Measurements from ENCODE around the gene NF2. TPM values are rescaled to one million over a fixed set of nuclear protein-coding genes. Genes with fewer than 3 reads are reported as not detected.

Gene NF2
- total and polyA plus RNA-seq, 2 of the 8 experiments (the other 6 are each of a cell fraction or from before 2014, with no cell fraction given) = 17.6 to 53.6 TPM

DNA sequence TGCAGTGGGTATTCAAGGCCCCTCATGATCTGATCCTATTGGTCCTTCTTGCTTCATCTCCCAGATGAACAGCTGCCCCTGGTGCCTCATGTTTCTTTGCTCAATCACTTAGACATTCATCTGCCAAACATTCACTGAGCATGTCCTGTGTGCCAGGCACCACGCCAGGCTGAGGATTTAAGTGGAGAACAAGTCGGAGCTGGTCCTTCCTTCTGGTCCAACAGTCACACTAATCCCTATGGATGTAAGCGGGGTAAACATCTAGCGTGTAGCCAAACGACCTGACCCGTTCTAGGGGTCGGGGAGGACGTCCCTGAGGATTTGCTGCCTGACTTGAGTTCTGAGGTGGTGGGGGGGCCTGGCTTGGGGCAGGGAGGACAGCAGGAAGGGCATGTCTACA, 141.5 kb downstream of the NF2 start (continued):
- TF ChIP-seq, protein P1, sequence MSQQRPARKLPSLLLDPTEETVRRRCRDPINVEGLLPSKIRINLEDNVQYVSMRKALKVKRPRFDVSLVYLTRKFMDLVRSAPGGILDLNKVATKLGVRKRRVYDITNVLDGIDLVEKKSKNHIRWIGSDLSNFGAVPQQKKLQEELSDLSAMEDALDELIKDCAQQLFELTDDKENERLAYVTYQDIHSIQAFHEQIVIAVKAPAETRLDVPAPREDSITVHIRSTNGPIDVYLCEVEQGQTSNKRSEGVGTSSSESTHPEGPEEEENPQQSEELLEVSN (IDR thresholded peaks at IDR 0.05) = no peak
- no peak for TF ChIP-seq RFX5 (IDR thresholded peaks at IDR 0.05; ENCODE audit: borderline replicate concordance, low read depth, low read length)
- TF ChIP-seq POU5F1 (IDR thresholded peaks at IDR 0.05; ENCODE audit: low read depth, low read length) = no peak
